Activated T-cell treated with anti-CD3 and anti-CD28 coated beads for 4 hours (primary cell): ENCODE data around the gene VPREB3.

ENCODE experiments used
- DNase-seq: peaks from one replicate; pipeline ENCODE4 v3.0.0-alpha.2; 2020

The VPREB3 gene

DNA sequence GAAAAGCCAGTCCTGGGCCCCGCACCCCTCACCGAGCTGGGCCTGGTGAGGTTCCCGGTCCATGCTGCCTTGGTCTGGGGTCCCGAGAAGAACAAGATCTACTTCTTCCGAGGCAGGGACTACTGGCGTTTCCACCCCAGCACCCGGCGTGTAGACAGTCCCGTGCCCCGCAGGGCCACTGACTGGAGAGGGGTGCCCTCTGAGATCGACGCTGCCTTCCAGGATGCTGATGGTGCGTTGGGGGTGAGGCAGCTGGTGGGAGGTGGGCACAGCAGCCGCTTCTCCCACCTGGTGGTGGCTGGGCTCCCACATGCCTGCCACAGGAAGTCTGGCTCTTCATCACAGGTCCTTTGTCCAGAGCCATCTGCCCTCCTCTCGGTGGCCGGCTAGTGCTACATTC lies 28.0 kb upstream of the VPREB3 start:
- DNase-seq = no peak

DNA sequence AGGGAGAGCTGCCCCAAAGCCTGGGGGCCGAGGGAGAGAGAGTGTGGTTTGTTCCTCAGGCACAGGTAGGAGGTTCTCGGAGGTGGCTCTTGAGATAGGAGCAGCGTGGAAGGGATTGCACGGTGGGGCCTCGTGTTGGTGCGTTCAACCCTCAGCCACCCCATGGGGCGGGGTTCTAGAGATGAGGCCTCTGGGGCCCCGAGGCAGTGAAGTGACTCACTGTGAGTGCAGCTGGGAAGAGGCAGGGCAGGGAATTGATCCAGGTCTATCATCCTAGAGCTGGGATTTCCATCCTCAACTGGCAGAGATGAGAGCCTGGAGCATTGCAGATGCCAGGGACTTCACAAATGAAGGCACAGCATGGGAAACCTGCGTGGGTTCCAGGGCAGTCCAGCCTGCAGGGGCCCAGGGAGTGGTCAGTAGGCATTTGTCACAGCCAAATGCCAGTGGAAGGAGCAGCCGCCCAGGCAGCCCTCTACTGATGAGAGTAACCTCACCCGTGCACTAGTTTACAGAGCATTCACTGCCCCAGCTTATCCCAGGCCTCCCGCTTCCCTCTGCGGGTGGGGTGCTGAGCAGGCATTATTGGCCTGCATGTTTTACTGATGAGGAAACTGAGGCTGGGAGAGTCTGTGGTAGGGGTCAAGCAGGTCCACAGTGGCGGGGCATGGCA lies 27.4 kb upstream of the VPREB3 start:
- no peak for DNase-seq

DNA sequence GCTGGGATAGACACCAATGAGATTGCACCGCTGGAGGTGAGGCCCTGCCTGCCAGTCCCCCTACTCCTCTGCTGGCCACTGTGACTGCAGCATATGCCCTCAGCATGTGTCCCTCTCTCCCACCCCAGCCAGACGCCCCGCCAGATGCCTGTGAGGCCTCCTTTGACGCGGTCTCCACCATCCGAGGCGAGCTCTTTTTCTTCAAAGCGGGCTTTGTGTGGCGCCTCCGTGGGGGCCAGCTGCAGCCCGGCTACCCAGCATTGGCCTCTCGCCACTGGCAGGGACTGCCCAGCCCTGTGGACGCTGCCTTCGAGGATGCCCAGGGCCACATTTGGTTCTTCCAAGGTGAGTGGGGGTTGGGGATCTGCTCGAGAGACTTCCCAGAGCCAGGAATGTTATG lies 26.8 kb upstream of the VPREB3 start:
- no peak for DNase-seq

DNA sequence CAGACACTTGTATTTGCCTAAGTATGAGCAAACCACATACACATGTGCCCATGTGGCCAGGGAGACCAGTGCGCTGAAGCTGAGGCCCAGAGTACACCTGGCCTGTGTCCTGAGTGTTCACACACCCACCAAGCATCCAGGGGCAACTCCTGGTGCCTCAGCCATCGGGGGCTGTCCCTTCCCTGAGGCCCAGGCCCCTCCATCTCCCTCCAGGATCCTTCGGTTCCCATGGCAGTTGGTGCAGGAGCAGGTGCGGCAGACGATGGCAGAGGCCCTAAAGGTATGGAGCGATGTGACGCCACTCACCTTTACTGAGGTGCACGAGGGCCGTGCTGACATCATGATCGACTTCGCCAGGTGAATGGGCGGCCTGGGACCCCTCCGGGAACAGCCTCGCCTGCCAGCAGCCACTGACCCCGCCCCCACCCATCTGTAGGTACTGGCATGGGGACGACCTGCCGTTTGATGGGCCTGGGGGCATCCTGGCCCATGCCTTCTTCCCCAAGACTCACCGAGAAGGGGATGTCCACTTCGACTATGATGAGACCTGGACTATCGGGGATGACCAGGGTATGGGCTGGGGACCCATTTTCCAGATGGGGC lies 26.0 kb upstream of the VPREB3 start:
- DNase-seq = no peak

DNA sequence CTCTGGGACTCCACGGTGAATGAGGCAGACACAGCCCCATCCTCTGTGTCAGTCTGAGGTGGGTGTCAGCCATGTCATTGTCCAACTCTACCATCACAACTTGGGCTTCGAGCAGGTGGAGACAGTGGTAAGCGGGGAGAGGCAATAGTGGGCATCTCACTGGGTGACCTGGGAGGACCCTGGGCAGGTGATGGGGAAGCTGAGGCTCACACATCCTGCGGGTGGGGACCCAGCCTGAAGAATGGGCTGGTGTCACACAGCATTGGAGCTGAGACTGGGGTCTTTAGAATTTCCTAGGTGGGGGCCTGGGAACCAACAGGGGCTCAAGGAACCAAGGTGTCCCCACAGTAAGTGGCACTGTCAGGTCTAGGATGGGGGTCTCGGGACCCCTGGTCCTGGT lies 25.5 kb upstream of the VPREB3 start:
- no peak for DNase-seq

DNA sequence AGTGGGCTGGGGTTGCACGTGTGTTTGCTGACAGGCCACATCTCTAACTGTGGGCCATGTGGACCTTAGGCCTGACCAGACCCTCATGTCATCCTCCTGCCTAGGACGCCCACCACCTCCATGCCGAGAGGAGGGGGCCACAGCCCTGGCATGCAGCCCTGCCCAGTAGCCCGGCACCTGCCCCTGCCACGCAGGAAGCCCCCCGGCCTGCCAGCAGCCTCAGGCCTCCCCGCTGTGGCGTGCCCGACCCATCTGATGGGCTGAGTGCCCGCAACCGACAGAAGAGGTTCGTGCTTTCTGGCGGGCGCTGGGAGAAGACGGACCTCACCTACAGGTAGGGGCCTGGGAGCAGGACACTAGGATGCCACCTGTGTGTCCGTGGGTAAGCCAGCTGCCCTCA lies 24.9 kb upstream of the VPREB3 start:
- DNase-seq = no peak

DNA sequence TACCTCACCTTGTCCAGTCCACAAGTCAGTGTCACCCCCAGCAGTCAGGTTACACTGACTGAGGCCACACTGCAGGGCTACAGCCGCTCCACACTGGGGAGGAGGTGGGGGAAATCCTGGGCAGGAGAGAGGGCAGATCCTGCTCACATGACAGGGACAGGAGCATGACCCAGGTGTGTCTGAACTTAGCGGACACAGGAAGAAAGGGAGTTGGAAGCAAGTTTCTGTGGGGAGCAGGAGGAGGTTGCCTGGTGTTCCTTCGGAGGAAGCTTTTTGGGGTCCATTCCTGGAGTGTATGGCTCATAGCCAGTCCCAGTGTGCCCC lies 24.3 kb upstream of the VPREB3 start:
- no peak for DNase-seq

DNA sequence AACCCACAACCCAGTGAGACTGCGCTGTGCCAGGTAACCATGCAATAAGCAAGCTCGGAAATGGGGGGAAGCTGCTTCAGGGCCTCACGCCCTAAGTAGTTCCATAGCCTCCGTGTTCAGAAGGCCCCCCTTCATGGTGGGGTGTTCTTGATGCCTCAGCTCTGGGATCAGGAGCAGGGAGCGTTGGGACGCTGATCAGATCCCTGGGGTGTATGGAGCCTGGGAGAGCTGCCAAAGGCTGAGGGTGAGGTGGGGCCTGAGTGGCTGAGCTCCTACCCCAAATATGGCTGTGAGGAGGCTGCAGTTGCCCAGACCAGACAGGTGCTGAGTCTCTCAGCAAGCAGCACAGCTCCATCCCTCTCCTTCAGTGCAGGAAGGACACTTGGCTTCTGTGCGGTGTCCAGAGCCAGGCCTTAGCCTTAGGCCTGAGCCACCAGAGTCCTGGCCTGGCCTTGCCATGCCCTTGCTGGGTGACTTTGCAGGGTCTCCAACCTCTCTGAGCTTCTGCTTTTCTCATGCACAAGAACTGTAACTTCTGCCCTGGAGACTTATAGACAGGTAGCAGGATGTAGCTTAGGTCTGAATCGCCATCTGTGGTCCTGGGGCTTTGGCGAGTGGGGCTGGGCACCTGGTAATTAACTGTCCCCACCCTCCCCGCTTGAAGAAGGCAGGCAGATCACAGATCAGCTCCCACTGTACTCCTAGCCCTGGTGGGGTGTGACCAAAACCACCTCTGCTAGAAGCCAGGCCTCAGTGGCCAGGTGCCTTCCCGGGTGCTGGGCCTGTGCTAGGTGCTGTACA lies 23.8 kb upstream of the VPREB3 start:
- DNase-seq = no peak

DNA sequence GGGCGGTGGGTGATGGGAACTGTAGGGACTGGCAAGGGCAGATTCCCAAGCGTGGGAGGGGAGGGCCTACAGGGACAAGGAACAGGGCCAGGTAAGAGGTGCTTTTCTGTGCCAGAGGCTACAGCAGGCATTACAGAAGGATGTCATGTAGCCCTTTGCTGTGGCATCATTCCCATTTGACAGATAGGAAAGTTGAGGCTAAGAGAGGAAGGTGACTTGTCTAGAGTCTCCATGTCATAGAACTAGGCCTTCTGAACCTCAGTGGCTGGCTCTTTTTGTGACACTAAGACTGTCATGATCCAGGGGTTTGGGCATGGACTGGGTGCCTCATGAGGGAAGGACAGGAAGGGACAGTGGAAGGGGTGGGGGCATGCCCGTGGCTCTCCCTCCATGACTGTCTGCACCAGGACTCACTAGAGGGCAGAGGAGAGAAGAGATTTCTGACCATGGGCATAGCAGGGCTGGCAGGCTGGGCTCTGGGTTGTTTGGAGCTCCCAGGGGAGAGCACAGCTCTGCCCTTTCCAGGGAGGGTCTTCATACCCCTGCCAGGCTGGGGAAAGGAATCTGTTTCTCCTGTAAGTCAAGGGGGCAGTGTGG lies 21.7 kb upstream of the VPREB3 start:
- no peak for DNase-seq

DNA sequence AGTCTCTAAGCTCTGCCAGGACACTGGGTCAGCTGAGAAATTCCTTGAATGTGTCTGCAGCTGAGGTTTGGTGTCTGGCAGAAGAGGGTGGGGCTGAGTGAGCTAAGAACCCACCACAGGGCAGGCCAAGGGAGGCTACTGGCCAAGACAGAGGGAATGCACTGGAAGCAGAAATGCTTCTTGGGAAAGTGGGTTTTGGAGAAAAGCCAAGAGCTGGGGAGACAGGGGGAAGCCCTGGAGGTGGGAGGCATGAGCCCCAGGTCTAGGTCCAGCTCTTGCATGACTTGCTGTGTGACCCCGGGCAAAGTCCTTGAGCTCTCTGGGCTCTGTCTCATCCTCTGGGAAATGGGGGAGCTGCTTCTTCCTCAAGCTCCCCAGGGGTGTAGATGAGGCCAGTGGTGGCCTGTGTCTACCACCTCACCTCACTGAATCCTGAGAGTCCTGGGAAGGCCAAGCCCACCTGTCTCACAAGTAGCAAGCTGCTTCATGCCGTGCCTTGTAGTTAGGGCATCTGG lies 20.8 kb upstream of the VPREB3 start:
- DNase-seq = no peak

DNA sequence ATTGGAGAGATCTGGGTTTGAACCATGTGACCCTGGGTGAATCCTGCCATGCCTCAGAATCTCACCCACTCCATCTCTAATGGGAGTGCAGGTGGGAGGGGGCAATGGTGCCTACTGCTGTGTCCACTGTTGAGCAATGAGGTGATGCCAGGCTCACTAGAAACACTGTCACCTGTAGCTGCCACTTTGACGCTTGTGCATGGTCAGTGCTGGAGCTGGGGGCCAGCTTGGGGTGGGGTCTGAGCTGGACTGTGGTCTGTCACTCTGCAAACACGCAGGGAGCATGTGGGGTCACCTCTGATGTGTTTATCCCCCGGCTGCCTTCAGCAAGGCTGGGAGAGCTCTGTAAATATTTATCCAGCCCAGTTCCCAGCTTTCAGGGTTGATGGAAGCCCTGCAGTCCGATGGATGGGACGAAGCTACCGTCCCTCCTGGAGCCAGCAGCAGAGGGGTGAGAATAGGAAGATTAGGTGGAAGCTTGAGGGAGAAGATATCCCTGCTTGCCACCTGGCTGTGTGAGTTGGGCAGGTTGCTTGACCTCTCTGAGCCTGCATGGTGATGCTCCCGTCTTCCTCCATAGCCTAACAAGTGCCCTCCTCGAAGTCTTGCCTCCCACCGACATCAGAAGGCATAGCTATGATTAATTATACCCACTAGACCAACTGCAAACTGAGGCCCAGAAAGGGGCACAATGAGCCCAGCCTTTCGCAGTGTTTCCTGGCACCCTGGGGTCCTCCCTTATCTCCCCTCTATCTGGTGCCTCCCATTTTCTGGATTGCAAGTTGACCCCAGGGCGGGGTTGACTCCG lies 20.1 kb upstream of the VPREB3 start:
- no peak for DNase-seq

DNA sequence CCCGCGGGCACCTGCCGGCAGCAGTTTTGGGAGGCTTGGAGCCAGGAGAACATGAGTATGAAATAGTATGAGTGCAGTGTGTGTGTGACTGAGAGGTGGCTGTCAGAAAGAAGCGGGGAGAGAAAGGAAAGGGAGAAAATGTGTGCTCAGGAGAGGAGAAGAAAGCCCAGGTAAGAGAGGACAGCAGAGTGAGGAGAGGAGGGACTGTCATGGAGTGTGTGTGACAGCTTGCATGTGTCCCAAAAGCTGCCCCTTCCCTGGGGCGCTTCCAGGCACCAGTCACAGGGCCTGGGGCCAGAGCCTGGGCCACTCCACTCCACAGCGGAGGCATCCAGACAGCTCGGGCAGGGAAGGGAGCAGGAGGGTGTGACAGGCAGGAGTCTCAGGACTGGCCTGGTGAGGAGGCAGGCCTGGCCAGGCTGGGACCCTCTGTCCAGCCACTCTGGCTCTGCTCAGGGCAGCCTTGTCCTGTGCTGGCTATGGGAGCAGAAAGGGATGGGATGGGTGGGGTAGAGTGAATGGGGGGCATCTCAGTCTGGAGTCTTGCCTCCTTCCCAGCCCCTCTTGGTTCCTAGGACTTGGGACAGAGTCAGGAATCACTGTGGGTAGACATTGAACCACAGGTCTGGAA lies 19.4 kb upstream of the VPREB3 start:
- DNase-seq = no peak

DNA sequence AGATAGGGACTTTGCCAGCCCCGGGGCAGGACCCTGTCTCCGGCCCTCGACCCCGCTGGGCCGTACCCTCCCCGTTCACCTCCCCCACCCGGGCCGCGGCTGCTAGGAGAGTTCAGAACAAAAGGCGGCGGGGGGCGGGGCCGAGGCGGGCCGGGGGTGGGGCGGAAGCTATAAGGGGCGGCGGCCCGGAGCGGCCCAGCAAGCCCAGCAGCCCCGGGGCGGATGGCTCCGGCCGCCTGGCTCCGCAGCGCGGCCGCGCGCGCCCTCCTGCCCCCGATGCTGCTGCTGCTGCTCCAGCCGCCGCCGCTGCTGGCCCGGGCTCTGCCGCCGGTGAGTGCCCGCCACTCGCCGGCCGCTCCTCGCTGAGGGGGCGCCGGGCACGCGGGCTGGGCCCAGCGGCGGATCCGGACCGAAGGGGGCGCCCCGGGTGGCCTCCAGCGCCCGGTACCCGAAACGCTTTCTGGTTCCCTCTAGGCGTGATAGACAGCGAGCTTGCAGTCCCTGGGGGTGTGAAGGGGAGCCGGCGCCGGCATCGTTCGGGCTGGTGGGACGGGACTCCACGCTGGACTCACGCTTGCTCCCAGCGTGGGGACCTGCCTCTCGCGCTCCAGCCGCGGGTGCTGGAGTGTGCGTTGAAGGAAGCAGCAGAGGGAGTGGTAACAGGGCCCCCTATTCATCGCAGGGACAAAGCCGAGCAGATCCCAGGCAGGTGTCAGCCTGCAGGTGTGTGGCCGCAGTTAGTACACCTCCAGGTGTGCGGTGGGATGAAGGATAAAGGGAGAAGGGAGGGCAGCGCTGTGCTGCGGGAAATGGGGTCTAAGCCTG lies 18.6 kb upstream of the VPREB3 start, which contains the start of gene MMP11:
Gene MMP11, plus strand, starts transcription at position 201 of the 825 bp plus-strand sequence. Its CDS starts 22 bp downstream, at position 223.
- peak; percentile 52 for DNase-seq

DNA sequence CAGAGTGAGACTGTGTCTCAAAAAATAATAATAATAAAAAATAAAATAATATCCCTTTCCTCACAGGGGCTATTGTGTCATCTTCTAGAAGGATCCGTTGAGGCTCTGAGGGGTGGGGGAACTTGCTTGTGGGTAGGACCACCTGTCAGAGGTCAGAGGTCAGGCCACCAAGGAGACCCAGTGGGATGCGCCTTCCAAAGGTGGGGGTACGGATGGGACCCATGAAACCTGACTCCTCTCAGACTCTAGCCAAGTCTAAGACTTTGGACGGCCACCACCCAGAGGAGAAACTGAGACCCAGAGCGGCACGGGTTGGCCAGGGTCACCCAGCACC lies 18.1 kb upstream of the VPREB3 start:
- no peak for DNase-seq

DNA sequence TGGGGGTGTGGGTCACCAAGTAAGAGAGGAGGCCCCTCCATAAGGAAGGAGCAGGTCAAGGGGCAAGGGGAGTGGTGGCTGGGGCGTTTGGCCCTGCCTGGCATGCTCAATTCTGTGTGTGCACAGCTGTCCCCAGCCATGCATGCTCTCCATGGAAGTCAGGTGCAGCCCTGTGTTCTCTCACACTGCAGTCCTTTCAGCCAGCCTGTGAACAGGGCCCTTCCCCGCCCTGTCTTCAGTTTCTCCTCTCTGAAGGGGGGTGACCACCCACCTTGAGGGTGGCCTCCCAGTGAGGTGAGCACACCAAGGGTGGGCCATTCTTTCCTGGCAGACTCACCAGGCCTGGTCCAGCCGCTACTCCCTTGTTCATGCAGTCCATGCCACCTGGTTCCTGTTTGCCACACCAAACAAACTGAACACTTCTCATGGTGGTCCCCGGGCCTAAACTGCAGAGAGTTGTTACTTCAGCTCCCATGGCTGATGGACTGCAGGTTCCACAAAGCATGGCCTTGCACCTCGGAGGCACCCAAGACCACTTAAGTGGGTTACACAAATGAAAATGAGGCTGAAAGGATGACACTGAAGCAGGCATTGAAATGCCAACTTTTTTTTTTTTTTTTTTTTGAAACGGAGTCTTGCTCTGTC lies 15.2 kb upstream of the VPREB3 start:
- no peak for DNase-seq

DNA sequence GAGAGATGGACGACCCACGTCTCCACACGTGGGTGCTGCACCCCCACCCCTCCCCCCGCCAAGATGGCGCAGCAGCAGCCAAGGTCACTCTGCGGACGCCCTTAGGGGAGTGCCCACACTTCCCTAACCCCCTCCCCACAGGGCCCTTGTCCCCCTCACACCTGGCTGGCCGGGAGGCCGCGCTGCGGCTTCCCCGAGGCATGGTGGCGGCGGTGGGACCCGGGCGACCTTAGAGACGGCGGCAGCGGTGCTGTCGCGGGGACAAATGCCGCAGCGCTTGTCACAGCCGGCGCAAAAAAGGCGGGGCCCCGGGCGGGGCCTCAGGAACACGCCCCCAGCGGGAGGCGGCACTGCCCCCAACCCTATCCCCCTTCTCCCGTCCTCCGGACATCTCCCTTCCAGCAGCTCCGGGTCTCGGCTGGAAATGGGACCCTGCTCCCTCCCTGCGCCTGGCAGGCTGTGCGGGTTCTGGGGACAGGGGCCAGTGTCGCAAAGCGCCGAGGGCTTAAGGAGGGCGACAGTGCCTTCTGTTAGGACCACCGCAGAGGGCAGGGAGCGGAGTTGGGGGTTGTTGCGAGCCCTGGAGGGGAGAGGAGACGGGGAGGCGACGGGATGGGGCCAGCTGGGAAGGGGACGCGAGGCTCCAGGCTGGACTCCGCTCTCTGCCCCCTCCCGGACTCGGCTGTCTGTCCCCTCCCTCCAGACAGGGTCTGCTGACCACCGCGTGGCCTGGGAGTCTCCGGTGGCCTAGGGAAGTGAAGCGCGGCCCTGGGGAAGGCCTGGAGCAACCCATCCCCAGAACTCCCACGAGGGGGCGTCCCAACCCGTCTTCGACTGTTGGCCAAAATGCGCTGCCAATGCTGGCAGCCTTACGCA lies 13.7 kb upstream of the VPREB3 start, which contains the start of gene CHCHD10:
Gene CHCHD10, minus strand, starts transcription at position 300 of the 876 bp plus-strand sequence. Its CDS starts 98 bp downstream, at position 202.
- DNase-seq = peak; percentile 70

DNA sequence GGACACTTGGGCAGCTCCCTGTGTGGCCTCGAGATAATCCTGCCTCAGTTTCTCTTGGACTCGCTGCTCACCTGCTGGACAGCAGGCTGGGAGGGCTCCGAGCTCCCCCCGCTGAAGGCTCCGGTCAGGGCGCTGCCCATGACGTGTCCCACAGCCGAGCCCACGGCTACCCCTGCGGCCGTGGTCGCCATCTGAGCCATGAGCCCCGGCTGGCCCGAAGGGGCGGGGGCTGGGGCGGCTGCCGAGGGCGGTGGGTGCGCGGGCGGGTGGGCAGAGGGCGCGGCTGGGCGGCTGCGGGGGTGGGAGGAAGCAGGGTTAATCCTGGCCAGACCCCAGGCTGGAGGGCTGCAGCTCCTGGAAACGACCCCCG lies 13.1 kb upstream of the VPREB3 start:
- DNase-seq = no peak

DNA sequence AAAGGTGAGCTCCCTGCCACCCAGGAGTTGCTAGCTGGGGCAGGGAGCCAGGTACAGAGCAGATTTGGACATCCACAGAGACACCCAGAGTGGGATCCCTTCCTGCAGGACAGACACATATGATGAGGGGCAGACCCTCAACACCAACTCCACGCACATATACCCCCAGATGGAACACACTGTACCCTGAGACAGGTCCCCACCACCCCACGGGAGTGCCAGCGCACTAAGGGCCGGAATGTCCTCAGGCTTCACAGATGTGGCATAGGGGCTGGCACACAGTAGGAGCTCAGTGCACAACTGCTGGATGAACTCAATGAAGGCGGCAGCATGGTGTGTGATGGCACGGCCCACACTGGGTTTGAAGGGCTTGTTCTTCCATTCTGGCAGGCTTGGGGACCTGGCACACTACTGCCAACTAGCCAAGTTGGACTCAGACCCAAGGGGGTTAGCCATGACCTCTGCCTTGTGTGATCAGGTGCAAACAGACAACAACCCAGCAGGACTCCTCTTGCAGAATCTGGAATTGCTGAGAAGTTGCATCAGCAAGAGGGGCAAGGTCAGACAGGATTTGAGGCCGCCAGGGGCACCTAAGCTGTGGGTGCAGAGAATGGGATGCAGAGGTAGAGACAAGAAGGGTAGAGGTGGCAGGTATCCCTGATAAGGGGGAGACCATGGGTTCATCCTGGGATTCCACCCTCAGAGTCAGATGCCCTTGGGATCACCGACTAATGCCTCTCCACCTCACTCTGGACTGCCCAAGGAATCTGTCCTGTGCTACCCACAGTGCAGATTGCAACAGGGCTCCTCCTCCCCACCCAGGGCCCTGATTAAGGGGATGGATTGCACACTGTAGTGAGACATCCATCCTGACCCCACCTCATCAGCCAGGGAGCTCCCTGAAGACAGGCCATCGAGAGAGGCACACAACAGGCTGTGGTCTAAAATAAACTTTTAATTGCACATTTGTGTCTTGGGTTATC lies 11.0 kb upstream of the VPREB3 start:
- no peak for DNase-seq

DNA sequence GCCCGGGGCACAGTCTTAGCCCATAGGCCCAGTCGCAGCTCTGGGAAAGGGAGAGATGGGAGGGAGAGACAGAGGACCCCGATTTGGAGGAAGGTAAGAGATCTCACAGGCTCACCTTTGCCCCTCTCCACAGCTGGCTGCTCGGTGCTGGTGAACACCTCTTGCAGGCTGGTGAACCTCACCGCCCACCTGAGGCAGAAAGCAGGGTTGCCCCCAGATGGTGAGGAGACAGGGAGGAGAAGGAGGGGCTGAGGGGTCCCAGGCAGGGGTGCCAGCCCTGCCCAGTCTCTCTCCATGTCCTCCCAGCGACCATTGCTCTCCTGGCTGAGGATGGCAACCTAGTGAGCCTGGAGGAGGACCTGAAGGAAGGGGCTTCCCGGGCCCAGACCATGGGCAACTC lies 9.7 kb upstream of the VPREB3 start:
- no peak for DNase-seq
